Measurements from ENCODE around the gene ZBTB24. TPM values are rescaled to one million over a fixed set of nuclear protein-coding genes. Genes with fewer than 3 reads are reported as not detected.

Gene ZBTB24
- total RNA-seq, 2 experiments from 2014 or later = 10.5 to 11.8 TPM

DNA sequence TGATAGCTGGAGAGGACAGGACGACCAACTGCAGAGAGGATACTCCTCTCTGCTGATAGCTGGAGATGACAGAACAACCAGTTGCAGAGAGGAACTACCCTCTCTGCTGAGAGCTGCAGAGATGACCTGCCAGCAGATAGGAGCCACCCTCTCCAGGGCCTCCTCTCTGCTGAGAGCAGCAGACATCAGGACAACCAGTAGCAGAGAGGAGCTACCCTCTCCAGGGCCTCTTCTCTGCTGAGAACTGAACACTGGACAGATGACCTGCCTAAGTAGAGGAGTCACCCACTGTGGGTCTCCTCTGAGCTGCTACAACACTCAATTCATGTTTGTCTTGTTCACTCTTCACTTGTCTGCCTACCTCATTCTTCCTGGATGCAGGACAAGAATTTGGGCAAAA is 27.3 kb upstream of the ZBTB24 start:
- ChIA-PET POLR2A (no interaction called here), CTCF (interaction anchor here (1.2 to 2.3 kb wide), 2 partner anchors 14 to 530 kb away, joined by 4 to 5 read pairs; no protein-coding TSS in a partner anchor)
- no peaks in the 10 kb centered on the region for H3K27me3 Mint-ChIP-seq
- H3K27ac Mint-ChIP-seq = no peak overlapping the region
- TF ChIP-seq, protein P1, sequence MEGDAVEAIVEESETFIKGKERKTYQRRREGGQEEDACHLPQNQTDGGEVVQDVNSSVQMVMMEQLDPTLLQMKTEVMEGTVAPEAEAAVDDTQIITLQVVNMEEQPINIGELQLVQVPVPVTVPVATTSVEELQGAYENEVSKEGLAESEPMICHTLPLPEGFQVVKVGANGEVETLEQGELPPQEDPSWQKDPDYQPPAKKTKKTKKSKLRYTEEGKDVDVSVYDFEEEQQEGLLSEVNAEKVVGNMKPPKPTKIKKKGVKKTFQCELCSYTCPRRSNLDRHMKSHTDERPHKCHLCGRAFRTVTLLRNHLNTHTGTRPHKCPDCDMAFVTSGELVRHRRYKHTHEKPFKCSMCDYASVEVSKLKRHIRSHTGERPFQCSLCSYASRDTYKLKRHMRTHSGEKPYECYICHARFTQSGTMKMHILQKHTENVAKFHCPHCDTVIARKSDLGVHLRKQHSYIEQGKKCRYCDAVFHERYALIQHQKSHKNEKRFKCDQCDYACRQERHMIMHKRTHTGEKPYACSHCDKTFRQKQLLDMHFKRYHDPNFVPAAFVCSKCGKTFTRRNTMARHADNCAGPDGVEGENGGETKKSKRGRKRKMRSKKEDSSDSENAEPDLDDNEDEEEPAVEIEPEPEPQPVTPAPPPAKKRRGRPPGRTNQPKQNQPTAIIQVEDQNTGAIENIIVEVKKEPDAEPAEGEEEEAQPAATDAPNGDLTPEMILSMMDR (IDR thresholded peaks at IDR 0.05) = no peak
- ATAC-seq = no peak
- DNase-seq = no peak
- H3K9me3 Mint-ChIP-seq = peaks cover 1% of the 10 kb centered on the region
- no peaks in the 10 kb centered on the region for H3K36me3 Mint-ChIP-seq (ENCODE audit: low read depth)
- peaks cover 7% of the 10 kb centered on the region for H3K4me1 Mint-ChIP-seq (ENCODE audit: low read depth)
- H3K4me3 Mint-ChIP-seq = no peak overlapping the region
- intact Hi-C loops (cut with micrococcal nuclease) = no loop called here

DNA sequence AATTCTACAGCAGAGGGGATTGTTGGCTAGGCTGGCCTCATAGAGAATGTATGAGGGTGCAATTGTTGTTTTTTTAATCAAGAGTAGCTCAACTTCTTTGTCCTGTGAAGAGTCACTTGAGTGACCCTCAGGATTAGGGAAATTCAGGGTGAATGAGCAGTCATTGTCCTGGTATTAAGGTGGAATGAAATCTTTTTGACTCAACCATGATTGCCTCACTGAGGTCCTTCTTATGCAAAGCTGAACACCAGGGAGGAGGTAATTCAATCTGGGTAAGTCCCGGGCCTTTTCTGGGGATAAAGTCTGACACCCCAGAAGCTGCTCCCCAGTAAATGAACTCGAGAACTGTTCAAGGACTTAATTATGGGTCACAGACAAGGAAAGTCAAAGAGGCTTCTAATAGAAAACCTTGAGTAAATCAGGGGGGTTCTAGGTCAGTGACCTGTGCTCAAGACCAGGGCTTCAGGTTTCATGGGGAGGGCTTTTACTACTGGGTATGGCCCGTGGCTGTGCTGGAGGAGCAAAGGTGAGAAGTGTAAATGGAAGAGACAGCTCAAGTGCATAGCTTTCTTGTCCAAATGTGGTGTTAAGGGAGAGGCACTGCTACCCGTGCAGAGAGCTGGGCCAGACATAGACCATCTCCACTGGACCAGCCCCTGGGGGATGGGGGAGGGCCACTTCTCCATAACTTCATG is 25.3 kb upstream of the ZBTB24 start:
- Mint-ChIP-seq H3K27me3 (no peaks in the 10 kb centered on the region), H3K9me3 (peaks cover 1% of the 10 kb centered on the region), H3K36me3 (ENCODE audit: low read depth) (no peaks in the 10 kb centered on the region), H3K4me3 (no peak overlapping the region), H3K27ac (no peak overlapping the region), H3K4me1 (ENCODE audit: low read depth) (no peaks in the 10 kb centered on the region)
- POLR2A ChIA-PET = interaction anchor here (0.9 to 1.3 kb wide), 2 partner anchors 10 to 13 kb away, joined by 3 to 4 read pairs; no protein-coding TSS in a partner anchor
- DNase-seq (no peak), ATAC-seq (no peak)
- TF ChIP-seq, protein P1 (IDR thresholded peaks at IDR 0.05) = no peak
- CTCF ChIA-PET = interaction anchor here (0.6 to 2.3 kb wide), 5 partner anchors 17 to 532 kb away, joined by 3 to 5 read pairs (median 3); no protein-coding TSS in a partner anchor
- intact Hi-C loops (cut with micrococcal nuclease) = no loop called here

DNA sequence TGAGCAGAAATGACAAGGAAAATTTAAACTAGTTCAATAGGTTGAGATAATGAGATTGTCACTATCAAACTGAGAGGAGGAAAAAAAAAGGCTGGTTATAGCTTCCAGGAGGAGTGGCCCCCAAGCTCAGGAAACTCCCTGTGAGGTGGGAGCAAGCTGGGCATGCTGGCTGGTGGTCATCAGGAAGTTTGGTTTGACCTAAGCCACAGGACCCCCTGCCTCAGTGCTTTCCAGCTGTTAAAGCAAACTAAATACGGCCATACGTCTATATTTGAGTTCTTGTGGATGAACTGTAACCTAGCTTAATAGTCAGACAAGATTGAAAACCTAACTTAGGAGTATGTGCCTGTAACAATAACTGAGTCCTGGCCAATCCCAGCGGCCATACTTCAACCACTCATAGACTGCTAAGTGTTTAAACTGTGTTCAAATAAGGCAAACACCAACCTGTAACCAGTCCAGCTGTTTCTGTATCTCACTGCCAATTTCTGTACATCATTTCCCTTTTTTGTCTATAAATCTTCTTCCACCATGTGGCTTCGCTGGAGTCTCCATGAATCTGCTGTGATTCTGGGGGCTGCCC is 24.6 kb upstream of the ZBTB24 start:
- Mint-ChIP-seq H3K36me3 (ENCODE audit: low read depth) (no peaks in the 10 kb centered on the region), H3K9me3 (peaks cover 1% of the 10 kb centered on the region), H3K4me3 (no peak overlapping the region), H3K4me1 (ENCODE audit: low read depth) (no peaks in the 10 kb centered on the region), H3K27me3 (no peaks in the 10 kb centered on the region), H3K27ac (no peak overlapping the region)
- TF ChIP-seq, protein P1 (IDR thresholded peaks at IDR 0.05) = no peak
- CTCF ChIA-PET = interaction anchor here (0.6 to 2.3 kb wide), 5 partner anchors 16 to 532 kb away, joined by 3 to 5 read pairs (median 3); no protein-coding TSS in a partner anchor
- POLR2A ChIA-PET = interaction anchor here (1.3 kb wide), 1 partner anchor 11 kb away, joined by 3 read pairs; no protein-coding TSS in a partner anchor
- intact Hi-C loops (cut with micrococcal nuclease) = no loop called here
- ATAC-seq = no peak
- no peak for DNase-seq

DNA sequence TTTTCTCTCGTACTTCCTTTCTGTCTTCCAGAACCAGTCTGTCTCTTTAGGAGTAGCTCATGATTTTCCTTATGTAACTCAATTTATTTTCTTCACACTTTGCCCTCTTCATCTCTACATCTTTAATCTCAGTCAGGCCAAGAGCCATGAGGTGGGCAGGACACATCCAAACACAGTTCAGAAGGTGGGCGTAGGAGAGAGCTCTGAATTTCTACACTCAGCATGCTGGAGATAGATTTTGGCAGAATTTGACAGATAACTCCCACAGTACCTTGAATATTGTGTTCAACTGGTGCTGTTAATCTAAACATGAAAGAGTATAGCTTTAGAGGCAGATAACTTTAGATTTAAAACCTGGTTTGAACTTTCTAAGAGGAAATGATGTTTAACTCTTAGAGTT is 23.8 kb upstream of the ZBTB24 start:
- intact Hi-C loops (cut with micrococcal nuclease) = no loop called here
- Mint-ChIP-seq H3K4me3 (no peak overlapping the region), H3K27ac (no peak overlapping the region), H3K9me3 (peaks cover 1% of the 10 kb centered on the region), H3K27me3 (peaks cover 3% of the 10 kb centered on the region), H3K36me3 (ENCODE audit: low read depth) (no peaks in the 10 kb centered on the region), H3K4me1 (ENCODE audit: low read depth) (no peaks in the 10 kb centered on the region)
- no peak for ATAC-seq
- CTCF ChIA-PET = interaction anchor here (0.9 to 1.8 kb wide), 2 partner anchors 12 to 123 kb away, joined by 3 to 4 read pairs; no protein-coding TSS in a partner anchor
- no peak for DNase-seq
- POLR2A ChIA-PET = no interaction called here
- TF ChIP-seq, protein P1 (IDR thresholded peaks at IDR 0.05) = no peak

DNA sequence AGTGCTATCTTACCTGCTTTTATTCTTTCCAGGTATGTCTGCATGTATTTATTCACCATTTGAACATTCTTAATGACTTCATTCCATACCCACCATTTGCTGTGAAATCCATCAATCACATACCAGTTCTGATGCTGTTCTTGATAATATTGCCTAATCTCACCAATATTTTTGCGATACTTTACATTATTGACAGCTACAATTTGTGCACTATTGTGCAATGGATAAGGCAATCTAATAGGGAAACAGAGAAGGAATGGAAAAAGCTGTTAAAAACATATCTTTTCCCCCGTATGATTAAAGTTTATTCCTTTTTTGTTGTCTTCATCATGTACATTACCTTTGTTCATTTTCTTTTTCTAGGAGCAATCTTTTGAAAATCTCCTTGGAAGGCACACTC is 23.3 kb upstream of the ZBTB24 start:
- intact Hi-C loops (cut with micrococcal nuclease) = no loop called here
- Mint-ChIP-seq H3K27ac (no peak overlapping the region), H3K27me3 (peaks cover 3% of the 10 kb centered on the region), H3K4me1 (ENCODE audit: low read depth) (no peaks in the 10 kb centered on the region), H3K9me3 (peaks cover 1% of the 10 kb centered on the region), H3K36me3 (ENCODE audit: low read depth) (no peaks in the 10 kb centered on the region), H3K4me3 (no peak overlapping the region)
- DNase-seq = no peak
- TF ChIP-seq, protein P1 (IDR thresholded peaks at IDR 0.05) = no peak
- no peak for ATAC-seq
- CTCF ChIA-PET = interaction anchor here (0.9 to 1.8 kb wide), 3 partner anchors 11 to 533 kb away, joined by 3 to 5 read pairs (median 4); no protein-coding TSS in a partner anchor
- POLR2A ChIA-PET = no interaction called here
